H9 (cell line): ENCODE results near the gene LYVE1. TPM values are rescaled to one million over a fixed set of nuclear protein-coding genes. Genes with fewer than 3 reads are reported as not detected.

Experiments used
- DNase-seq: peaks from one replicate; pipeline ENCODE4 v3.0.0-alpha.2; 2017
- H2AFZ ChIP-seq: one replicate; pipeline ENCODE4 v1.6.1; 2013; ENCODE audit warnings: mild to moderate bottlenecking, low read length, control low read depth, moderate library complexity
- H2AK5ac ChIP-seq: 2 replicates; pipeline ENCODE4 v1.6.1; 2013; ENCODE audit warnings: low read length, control low read depth, mixed read lengths; ENCODE audit not compliant: insufficient read length
- H2BK120ac ChIP-seq: one replicate; pipeline ENCODE4 v1.6.1; 2013; ENCODE audit warnings: low read depth, mild to moderate bottlenecking, low read length, control low read depth, inconsistent platforms; ENCODE audit not compliant: poor library complexity, severe bottlenecking
- H2BK12ac ChIP-seq: 2 replicates; pipeline ENCODE4 v1.6.1; 2013; ENCODE audit warnings: low read length, control low read depth, mixed read lengths, low read depth; ENCODE audit not compliant: insufficient read length
- H2BK15ac ChIP-seq: 2 replicates; pipeline ENCODE4 v1.6.1; 2013; ENCODE audit warnings: low read depth, low read length, control low read depth
- H2BK20ac ChIP-seq: one replicate; pipeline ENCODE4 v1.6.1; 2013; ENCODE audit warnings: low read depth, mild to moderate bottlenecking, low read length, control low read depth, inconsistent platforms; ENCODE audit not compliant: poor library complexity, severe bottlenecking
- H2BK5ac ChIP-seq: 2 replicates; pipeline ENCODE4 v1.6.1; 2013; ENCODE audit warnings: low read length, control low read depth, mixed read lengths; ENCODE audit not compliant: insufficient read length
- H3K14ac ChIP-seq: 2 replicates; pipeline ENCODE4 v1.6.1; 2013; ENCODE audit warnings: low read length, control low read depth; ENCODE audit not compliant: insufficient read depth
- H3K18ac ChIP-seq: 2 replicates; pipeline ENCODE4 v1.6.1; 2013; ENCODE audit warnings: low read depth, mild to moderate bottlenecking, mixed read lengths, low read length, control low read depth; ENCODE audit not compliant: insufficient read length
- H3K23ac ChIP-seq: 2 replicates; pipeline ENCODE4 v1.6.1; 2013; ENCODE audit warnings: low read length, control low read depth, mixed read lengths, low read depth; ENCODE audit not compliant: insufficient read length
- H3K23me2 ChIP-seq: 2 replicates; pipeline ENCODE4 v1.6.1; 2013; ENCODE audit warnings: low read depth, mild to moderate bottlenecking, mixed read lengths, low read length, control low read depth; ENCODE audit not compliant: insufficient read length, poor library complexity, severe bottlenecking
- H3K27ac ChIP-seq: 2 replicates; pipeline ENCODE4 v1.5.1; 2013; ENCODE audit warnings: low read length, control low read depth, mixed read lengths, low read depth; ENCODE audit not compliant: insufficient read length
- H3K27me3 ChIP-seq: 2 replicates; pipeline ENCODE4 v1.6.1; 2013; ENCODE audit warnings: low read length, control low read depth, inconsistent platforms; ENCODE audit not compliant: insufficient read depth
- H3K4ac ChIP-seq: 2 replicates; pipeline ENCODE4 v1.6.1; 2013; ENCODE audit warnings: low read depth, mild to moderate bottlenecking, control low read depth, inconsistent platforms, low read length, moderate library complexity
- H3K4me1 ChIP-seq: 2 replicates; pipeline ENCODE4 v1.6.1; 2013; ENCODE audit warnings: low read length, control low read depth, inconsistent platforms; ENCODE audit not compliant: insufficient read depth
- H3K4me2 ChIP-seq: 2 replicates; pipeline ENCODE4 v1.6.1; 2013; ENCODE audit warnings: low read length, control low read depth, mixed read lengths; ENCODE audit not compliant: insufficient read length, insufficient read depth
- H3K56ac ChIP-seq: 2 replicates; pipeline ENCODE4 v1.6.1; 2013; ENCODE audit warnings: low read depth, mild to moderate bottlenecking, mixed read lengths, low read length, control low read depth; ENCODE audit not compliant: insufficient read length
- H3K79me1 ChIP-seq: 2 replicates; pipeline ENCODE4 v1.6.1; 2013; ENCODE audit warnings: low read depth, mild to moderate bottlenecking, moderate library complexity, low read length, control low read depth, inconsistent platforms; ENCODE audit not compliant: insufficient read depth, poor library complexity, severe bottlenecking
- H3K79me2 ChIP-seq: 2 replicates; pipeline ENCODE4 v1.6.1; 2013; ENCODE audit warnings: low read length, control low read depth, inconsistent platforms; ENCODE audit not compliant: insufficient read depth
- H3K9ac ChIP-seq: 2 replicates; pipeline ENCODE4 v1.6.1; 2013; ENCODE audit warnings: low read length, control low read depth, mixed read lengths; ENCODE audit not compliant: insufficient read length; ENCODE audit errors: extremely low read depth
- H3K9me3 ChIP-seq: one replicate; pipeline ENCODE4 v1.6.1; 2013; ENCODE audit warnings: low read depth, low read length, inconsistent platforms; ENCODE audit not compliant: control insufficient read depth
- H3T11ph ChIP-seq: one replicate; pipeline ENCODE4 v1.6.1; 2013; ENCODE audit warnings: mild to moderate bottlenecking, low read length, control low read depth, inconsistent platforms
- H4K20me1 ChIP-seq: one replicate; pipeline ENCODE4 v1.6.1; 2013; ENCODE audit not compliant: control insufficient read depth, insufficient read length, insufficient read depth
- H4K5ac ChIP-seq: 2 replicates; pipeline ENCODE4 v1.6.1; 2013; ENCODE audit warnings: low read depth, mild to moderate bottlenecking, mixed read lengths, low read length, control low read depth; ENCODE audit not compliant: insufficient read length
- H4K8ac ChIP-seq: replicated peaks from 2 replicates; pipeline ENCODE4 v1.6.1; 2013; ENCODE audit warnings: low read length, control low read depth, mixed read lengths, low read depth; ENCODE audit not compliant: insufficient read length
- H4K91ac ChIP-seq: 2 replicates; pipeline ENCODE4 v1.6.1; 2013; ENCODE audit warnings: low read depth, mild to moderate bottlenecking, moderate library complexity, mixed read lengths, low read length, control low read depth; ENCODE audit not compliant: insufficient read length
- H3K27ac Mint-ChIP-seq, 3 experiments: 2 replicates in 2 of 3; 3 replicates in 1 of 3; pipeline ENCODE4 v1.8.0; 2020 to 2021; ENCODE audit warnings: mixed read lengths in 3 of 3, mild to moderate bottlenecking in 1 of 3, moderate library complexity in 1 of 3
- H3K27me3 Mint-ChIP-seq: 2 replicates; pipeline ENCODE4 v1.8.0; 2021; ENCODE audit warnings: low read depth, mild to moderate bottlenecking, moderate library complexity, mixed read lengths
- H3K36me3 Mint-ChIP-seq, 3 experiments: 2 replicates in 2 of 3; 3 replicates in 1 of 3; pipeline ENCODE4 v1.8.0; 2020 to 2021; ENCODE audit warnings: low read depth in 3 of 3, mixed read lengths in 3 of 3; ENCODE audit not compliant: insufficient read depth in 1 of 3
- H3K4me1 Mint-ChIP-seq, 2 experiments: 2 replicates each; pipeline ENCODE4 v1.8.0; 2020; ENCODE audit warnings: mixed read lengths in 2 of 2
- H3K4me3 Mint-ChIP-seq, 2 experiments: 2 replicates in 1 of 2; 3 replicates in 1 of 2; pipeline ENCODE4 v1.8.0; 2020 to 2021; ENCODE audit warnings: mild to moderate bottlenecking in 2 of 2, mixed read lengths in 2 of 2, moderate library complexity in 1 of 2
- H3K9me3 Mint-ChIP-seq, 2 experiments: 2 replicates in 1 of 2; 3 replicates in 1 of 2; pipeline ENCODE4 v1.8.0; 2020; ENCODE audit warnings: mild to moderate bottlenecking in 2 of 2, mixed read lengths in 2 of 2, moderate library complexity in 1 of 2
- CTCF ChIP-seq: fragments of 200-600 bp; sonication (generic); conservative IDR thresholded peaks from 3 replicates; pipeline ENCODE4 v1.8.0; 2021; ENCODE audit warnings: antibody characterized with exemption, mild to moderate bottlenecking
- WGBS: extraction: QIAGEN DNeasy Blood & Tissue Kit; methylation state at CpG from one replicate; pipeline ENCODE4 v1.1.7; 2013; ENCODE audit warnings: missing lambda C conversion rate, low lambda C conversion rate, mixed read lengths; ENCODE audit not compliant: insufficient read length; ENCODE audit errors: extremely low coverage; 5-methylcytosine and 5-hydroxymethylcytosine counted together
- total RNA-seq: library from RNA; stranded (reverse); gene quantifications from 2 replicates; pipeline ENCODE4 v1.2.1, GENCODE V29; 2021

The LYVE1 gene
- total RNA-seq, 1 experiment from 2014 or later, result not detected

DNA sequence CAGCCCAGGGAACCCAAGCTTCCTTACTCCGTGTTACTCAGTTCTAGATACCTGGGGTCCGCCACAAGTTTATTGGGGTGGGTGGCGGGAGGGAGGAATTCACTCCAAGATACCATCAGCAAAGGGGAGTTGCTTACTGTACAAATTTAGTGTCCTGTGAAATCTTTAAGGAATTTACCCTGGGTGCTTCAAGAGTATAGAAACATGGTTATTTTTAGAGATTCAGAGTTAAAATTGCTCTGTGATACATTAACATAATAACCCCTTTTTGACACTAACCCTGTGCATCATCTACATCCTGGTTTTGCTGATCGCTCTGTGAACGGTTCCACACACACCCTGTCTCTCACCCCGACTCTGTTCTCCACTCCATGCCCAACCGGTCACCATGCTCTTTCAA is 18.9 kb upstream of the LYVE1 start:
- H4K8ac ChIP-seq, result no peak overlapping the region
- Mint-ChIP-seq H3K27me3 (no peaks in the 10 kb centered on the region), H3K4me3 (no peak overlapping the region), H3K27ac (no peak overlapping the region; a peak in 1 of 7 replicates), H3K9me3 (no peaks in the 10 kb centered on the region), H3K4me1 (peaks cover 0 to 5% of the 10 kb centered on the region in 2 experiments; a peak in 2 of 4 replicates), H3K36me3 (peaks cover 0 to 2% (median 0%) of the 10 kb centered on the region in 3 experiments; a peak in 1 of 7 replicates)
- no peak overlapping the region for H3T11ph ChIP-seq
- H3K9ac ChIP-seq, result no peak overlapping the region
- no peaks in the 10 kb centered on the region for H3K79me2 ChIP-seq
- H3K18ac ChIP-seq, result no peak overlapping the region
- H2BK15ac ChIP-seq, result no peak overlapping the region
- H2BK120ac ChIP-seq, result no peak overlapping the region
- no peak overlapping the region for H3K4me2 ChIP-seq
- no peak overlapping the region for H3K27ac ChIP-seq
- no peak overlapping the region for H2BK20ac ChIP-seq
- H3K14ac ChIP-seq, result no peak overlapping the region
- DNase-seq, result no peak
- H3K79me1 ChIP-seq, result no peaks in the 10 kb centered on the region
- H3K23me2 ChIP-seq, result no peaks in the 10 kb centered on the region
- H2BK12ac ChIP-seq, result no peak overlapping the region
- no peaks in the 10 kb centered on the region for H3K9me3 ChIP-seq
- no peak overlapping the region for H2BK5ac ChIP-seq
- no peak overlapping the region for H2AFZ ChIP-seq
- H4K91ac ChIP-seq, result no peak overlapping the region
- no peak overlapping the region for H3K4ac ChIP-seq
- no peak overlapping the region for H2AK5ac ChIP-seq
- H4K5ac ChIP-seq, result no peak overlapping the region
- no peaks in the 10 kb centered on the region for H3K27me3 ChIP-seq
- WGBS, result no CpG with 5 or more reads among the region's 7 CpGs
- no peak overlapping the region for H3K23ac ChIP-seq
- H3K56ac ChIP-seq, result no peak overlapping the region
- H3K4me1 ChIP-seq, result no peaks in the 10 kb centered on the region
- TF ChIP-seq CTCF, result no peak
- no peaks in the 10 kb centered on the region for H4K20me1 ChIP-seq
